Ishikawa (cell line): ENCODE results near the gene MED16.

Experiments
- CEBPB ChIP-seq: IDR thresholded peaks from 2 replicates; pipeline ENCODE4 v1.6.1; 2012
- CREB1 ChIP-seq: IDR thresholded peaks from 2 replicates; pipeline ENCODE4 v1.6.1; 2012; ENCODE audit warnings: low read depth
- EGR1 ChIP-seq: IDR thresholded peaks from 2 replicates; pipeline ENCODE4 v1.6.1; 2012
- EP300 ChIP-seq: IDR thresholded peaks from 2 replicates; pipeline ENCODE4 v1.6.1; 2012; ENCODE audit warnings: borderline replicate concordance
- FOXM1 ChIP-seq: IDR thresholded peaks from 2 replicates; pipeline ENCODE4 v1.6.1; 2012; ENCODE audit warnings: low read depth, borderline replicate concordance
- MAX ChIP-seq: IDR thresholded peaks from 2 replicates; pipeline ENCODE4 v1.6.1; 2012
- NFIC ChIP-seq: IDR thresholded peaks from 2 replicates; pipeline ENCODE4 v1.6.1; 2012
- RAD21 ChIP-seq: IDR thresholded peaks from 2 replicates; pipeline ENCODE4 v1.6.1; 2012; ENCODE audit warnings: low read depth
- REST ChIP-seq: IDR thresholded peaks from 2 replicates; pipeline ENCODE4 v1.6.1; 2012; ENCODE audit warnings: low read depth, mild to moderate bottlenecking
- TAF1 ChIP-seq: IDR thresholded peaks from 2 replicates; pipeline ENCODE4 v1.6.1; 2012; ENCODE audit warnings: low read depth, mild to moderate bottlenecking
- TCF12 ChIP-seq: IDR thresholded peaks from 2 replicates; pipeline ENCODE4 v1.6.1; 2012; ENCODE audit warnings: low read depth
- TEAD4 ChIP-seq: IDR thresholded peaks from 2 replicates; pipeline ENCODE4 v1.6.1; 2012
- USF1 ChIP-seq: IDR thresholded peaks from 2 replicates; pipeline ENCODE4 v1.6.1; 2012
- YY1 ChIP-seq: IDR thresholded peaks from 2 replicates; pipeline ENCODE4 v1.6.1; 2012; ENCODE audit warnings: low read depth
- ZBTB7A ChIP-seq: IDR thresholded peaks from 2 replicates; pipeline ENCODE4 v1.6.1; 2012; ENCODE audit warnings: low read depth

Gene MED16

GRCh38 chr19:936175-936546 is 43.2 kb upstream of the MED16 start:
- TF ChIP-seq USF1 (no peak), YY1 (no peak), MAX (no peak), RAD21 (no peak), EP300 (no peak), TCF12 (no peak), ZBTB7A (no peak), REST (no peak)

- no peak for TF ChIP-seq TAF1
- no peak for TF ChIP-seq REST
- peak; percentile 24; the same call in 1 of the 2 replicates for TF ChIP-seq EGR1
- peak; percentile 58 for TF ChIP-seq ZBTB7A
- TF ChIP-seq MAX: peak; percentile 96
- peak; percentile 100 for TF ChIP-seq TCF12
- TF ChIP-seq NFIC: peak; percentile 100
- TF ChIP-seq FOXM1: peak; percentile 88
- no peak for TF ChIP-seq YY1
- peak; percentile 80 for TF ChIP-seq USF1
- peak; percentile 47; the same call in 1 of the 2 replicates for TF ChIP-seq CREB1
- TF ChIP-seq TEAD4: peak; percentile 89
- 0 out of 2 replicates have a peak, but pooled peaks have one; percentile 19 for TF ChIP-seq CEBPB
- peak; percentile 23; the same call in 1 of the 2 replicates for TF ChIP-seq RAD21
- peak; percentile 94 for TF ChIP-seq EP300
These were observed 42.0 kb upstream of the MED16 start for GRCh38 chr19:934865-935479.

- TF ChIP-seq RAD21 (no peak), ZBTB7A (0 out of 2 replicates have a peak, but pooled peaks have one; percentile 27), TEAD4 (no peak)
These were observed 41.3 kb upstream of the MED16 start for GRCh38 chr19:934197-934840.

GRCh38 chr19:933553-933882 is 40.5 kb upstream of the MED16 start:
- TF ChIP-seq EP300 (no peak), RAD21 (no peak), TEAD4 (no peak), YY1 (no peak), ZBTB7A (no peak), EGR1 (no peak)

GRCh38 chr19:932648-933552 is 39.9 kb upstream of the MED16 start:
- 0 out of 2 replicates have a peak, but pooled peaks have one; percentile 20 for TF ChIP-seq TAF1
- TF ChIP-seq RAD21: peak; percentile 21; the same call in 1 of the 2 replicates
- peak; percentile 75 for TF ChIP-seq MAX
- TF ChIP-seq NFIC: peak; percentile 93
- no peak for TF ChIP-seq REST
- peak; percentile 69 for TF ChIP-seq FOXM1
- TF ChIP-seq TCF12: peak; percentile 99
- TF ChIP-seq CREB1: no peak
- TF ChIP-seq USF1: peak; percentile 33; the same call in 1 of the 2 replicates
- TF ChIP-seq ZBTB7A: peak; percentile 95
- TF ChIP-seq EP300: peak; percentile 91
- peak; percentile 96 for TF ChIP-seq TEAD4
- TF ChIP-seq EGR1: peak; percentile 76
- TF ChIP-seq YY1: 0 out of 2 replicates have a peak, but pooled peaks have one; percentile 49
- no peak for TF ChIP-seq CEBPB
